NCI-H2227 (cell line): ENCODE data around the gene ATAD1.

ENCODE experiments used
- DNase-seq: peaks from one replicate; lab custom pipeline; 2025; ENCODE audit not compliant: unreplicated experiment; lab: John Stamatoyannopoulos, UW

The ATAD1 gene

GRCh38 chr10:87720665-87721064 is 97.4 kb downstream of the ATAD1 start:
- no peak for DNase-seq

GRCh38 chr10:87716348-87716670 is 101.7 kb downstream of the ATAD1 start:
- DNase-seq = no peak

DNA sequence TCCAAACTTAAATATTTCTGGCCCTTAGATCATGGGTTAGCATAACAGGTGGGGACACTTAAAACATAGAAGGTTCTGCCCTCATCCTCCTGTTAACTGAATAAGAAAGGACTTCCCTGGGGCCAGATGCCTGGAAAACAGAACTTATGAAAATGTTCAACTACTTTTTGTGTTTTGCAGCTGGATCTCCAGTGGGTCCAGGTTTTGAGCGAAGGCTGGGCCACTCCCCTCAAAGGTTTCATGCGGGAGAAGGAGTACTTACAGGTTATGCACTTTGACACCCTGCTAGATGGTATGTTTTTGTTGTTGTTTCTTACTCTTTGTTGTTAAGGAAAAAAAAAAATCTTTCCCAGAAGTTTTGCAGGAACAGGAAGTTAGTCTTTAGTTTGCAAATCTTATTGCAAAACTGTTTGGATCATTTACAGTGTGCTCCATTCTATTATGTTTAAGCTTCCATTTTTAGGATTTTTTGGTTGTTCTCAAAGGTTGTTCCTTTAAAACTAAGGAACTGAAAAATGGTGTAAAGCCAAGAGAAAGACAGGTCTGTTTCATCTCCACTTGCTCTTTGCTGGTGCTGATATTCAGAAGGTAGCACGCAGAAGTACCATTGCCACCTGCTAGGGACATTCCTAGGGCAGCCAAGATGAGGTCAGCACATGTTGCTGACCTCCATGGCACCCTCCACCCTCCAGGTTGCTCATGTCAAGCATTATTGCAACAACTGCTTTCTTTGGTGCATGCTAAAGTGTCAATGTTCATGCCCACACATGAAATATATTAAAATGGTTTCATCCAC is 102.3 kb downstream of the ATAD1 start:
- DNase-seq = no peak

GRCh38 chr10:87713707-87714106 is 104.3 kb downstream of the ATAD1 start:
- no peak for DNase-seq

DNA sequence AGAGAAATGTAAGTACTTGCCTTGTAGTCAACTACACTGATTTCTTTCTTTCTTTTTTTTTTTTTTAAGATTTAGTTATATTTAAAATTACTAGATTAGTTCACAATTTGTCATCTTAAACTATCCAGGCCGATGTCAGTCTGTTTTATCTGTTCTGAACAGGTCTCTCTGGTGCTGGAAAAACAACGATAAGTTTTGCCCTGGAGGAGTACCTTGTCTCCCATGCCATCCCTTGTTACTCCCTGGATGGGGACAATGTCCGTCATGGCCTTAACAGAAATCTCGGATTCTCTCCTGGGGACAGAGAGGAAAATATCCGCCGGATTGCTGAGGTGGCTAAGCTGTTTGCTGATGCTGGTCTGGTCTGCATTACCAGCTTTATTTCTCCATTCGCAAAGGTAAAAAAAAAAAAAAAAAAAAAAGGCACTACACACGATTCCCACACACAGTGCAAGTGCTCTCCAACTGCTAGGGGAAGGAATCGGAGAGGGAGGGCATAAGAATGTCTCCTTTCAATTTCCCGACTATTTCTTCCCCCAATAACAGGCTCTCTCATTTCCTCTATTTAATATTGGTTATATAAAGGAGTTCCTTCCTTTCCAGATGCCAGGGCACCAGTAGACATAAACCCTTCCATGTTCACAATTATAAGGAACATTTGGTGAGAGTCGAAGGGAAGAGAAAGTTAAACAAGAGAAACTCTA is 105.0 kb downstream of the ATAD1 start:
- DNase-seq = no peak

DNA sequence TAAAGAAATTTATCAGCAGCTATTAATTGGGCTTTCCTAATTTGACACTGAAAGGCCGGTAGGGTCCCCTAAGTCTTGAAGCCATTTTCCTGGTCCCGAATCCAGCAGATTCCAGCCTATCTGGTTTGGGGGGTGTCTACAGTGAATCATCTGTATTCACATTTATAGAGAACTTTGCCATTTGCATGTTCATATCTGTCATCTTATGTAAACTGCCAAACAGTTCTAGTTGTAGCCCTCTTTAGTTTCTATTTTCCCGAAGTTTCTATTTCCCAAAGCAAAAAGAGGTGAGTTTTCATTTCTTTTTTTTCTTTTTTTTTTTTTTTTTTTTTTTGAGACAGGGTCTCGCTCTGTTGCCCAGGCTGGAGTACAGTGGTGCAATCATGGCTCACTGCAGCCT is 110.8 kb downstream of the ATAD1 start:
- no peak for DNase-seq

DNA sequence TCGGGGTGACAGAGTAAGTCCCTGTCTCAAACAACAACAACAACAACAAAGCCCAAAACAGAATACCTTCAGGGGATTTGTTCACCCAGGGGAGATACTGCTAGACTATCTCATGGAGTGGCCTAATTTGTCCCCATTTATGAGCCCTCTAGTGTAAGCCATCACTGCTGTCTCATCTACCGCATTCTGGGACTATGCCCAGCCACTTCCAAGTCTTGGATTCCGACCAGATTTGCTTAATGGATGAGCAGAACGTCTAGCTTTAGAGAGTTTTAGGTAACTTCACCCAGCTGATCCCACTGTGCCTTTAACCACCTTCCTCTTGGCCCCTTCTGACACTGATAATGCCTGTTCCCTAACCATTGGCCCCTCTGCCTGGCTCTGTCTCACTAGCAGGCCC is 111.3 kb downstream of the ATAD1 start:
- no peak for DNase-seq

- no peak for DNase-seq
Measured at GRCh38 chr10:87705339-87705738, 112.7 kb downstream of the ATAD1 start.

DNA sequence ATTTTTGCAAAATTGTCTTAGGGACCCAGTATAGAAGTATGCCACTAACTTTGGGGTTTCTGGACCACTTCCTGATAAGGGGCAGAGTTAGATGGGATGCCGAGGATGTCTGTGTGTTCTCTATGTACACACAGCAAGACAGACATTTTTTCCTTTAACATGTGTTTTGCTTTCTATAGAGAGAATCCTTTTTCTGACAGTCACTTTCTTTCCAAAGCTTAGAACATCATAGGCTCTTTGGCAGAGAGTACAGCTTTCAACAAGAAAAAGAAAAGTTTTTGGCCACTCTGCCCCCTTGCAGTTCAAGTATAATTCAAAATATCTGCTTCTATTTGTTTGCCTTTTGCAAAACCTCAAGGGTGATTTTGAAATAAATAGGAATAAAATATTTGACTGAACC is 114.3 kb downstream of the ATAD1 start:
- DNase-seq = no peak

- no peak for DNase-seq
Measured at GRCh38 chr10:87702973-87703294, 115.1 kb downstream of the ATAD1 start.

GRCh38 chr10:87702260-87702972 is 115.6 kb downstream of the ATAD1 start:
- DNase-seq = no peak
